ENCODE data around the gene STEAP1B.

The STEAP1B gene

GRCh38 chr7:22390516-22390915, 109.5 kb downstream of the STEAP1B start:
- no peak for TF ChIP-seq FOXM1 (IDR thresholded peaks at IDR 0.05; ENCODE audit: borderline replicate concordance, low read depth)
- TF ChIP-seq EGR1 (IDR thresholded peaks at IDR 0.05) = no peak
- no peak for TF ChIP-seq MAX (IDR thresholded peaks at IDR 0.05)
- TF ChIP-seq RAD21 (IDR thresholded peaks at IDR 0.05; ENCODE audit: low read depth) = no peak
- TF ChIP-seq EP300 (IDR thresholded peaks at IDR 0.05; ENCODE audit: borderline replicate concordance) = no peak
- no peak for TF ChIP-seq USF1 (IDR thresholded peaks at IDR 0.05)
- TF ChIP-seq NFIC (IDR thresholded peaks at IDR 0.05) = no peak
- no peak for TF ChIP-seq CREB1 (IDR thresholded peaks at IDR 0.05; ENCODE audit: low read depth)
- no peak for TF ChIP-seq TEAD4 (IDR thresholded peaks at IDR 0.05)

- TF ChIP-seq USF1 (IDR thresholded peaks at IDR 0.05) (no peak), FOXM1 (IDR thresholded peaks at IDR 0.05; ENCODE audit: borderline replicate concordance, low read depth) (no peak), YY1 (IDR thresholded peaks at IDR 0.05; ENCODE audit: low read depth) (no peak), CREB1 (IDR thresholded peaks at IDR 0.05; ENCODE audit: low read depth) (no peak), ZBTB7A (IDR thresholded peaks at IDR 0.05; ENCODE audit: low read depth) (no peak), MAX (IDR thresholded peaks at IDR 0.05) (no peak), TAF1 (IDR thresholded peaks at IDR 0.05; ENCODE audit: low read depth) (no peak), RAD21 (IDR thresholded peaks at IDR 0.05; ENCODE audit: low read depth) (no peak), TCF12 (IDR thresholded peaks at IDR 0.05; ENCODE audit: low read depth) (no peak), NFIC (IDR thresholded peaks at IDR 0.05) (no peak), EGR1 (IDR thresholded peaks at IDR 0.05) (no peak), EP300 (IDR thresholded peaks at IDR 0.05; ENCODE audit: borderline replicate concordance) (no peak)
Observed at GRCh38 chr7:22389892-22390291, 110.1 kb downstream of the STEAP1B start.

GRCh38 chr7:22387583-22387982, 112.4 kb downstream of the STEAP1B start:
- TF ChIP-seq RAD21 (IDR thresholded peaks at IDR 0.05; ENCODE audit: low read depth) = no peak
- no peak for TF ChIP-seq USF1 (IDR thresholded peaks at IDR 0.05)
- TF ChIP-seq EGR1 (IDR thresholded peaks at IDR 0.05) = no peak
- TF ChIP-seq MAX (IDR thresholded peaks at IDR 0.05) = no peak
- no peak for TF ChIP-seq YY1 (IDR thresholded peaks at IDR 0.05; ENCODE audit: low read depth)
- TF ChIP-seq CEBPB (IDR thresholded peaks at IDR 0.05) = no peak
- no peak for TF ChIP-seq TCF12 (IDR thresholded peaks at IDR 0.05; ENCODE audit: low read depth)
- no peak for TF ChIP-seq REST (IDR thresholded peaks at IDR 0.05; ENCODE audit: low read depth)
- TF ChIP-seq CREB1 (IDR thresholded peaks at IDR 0.05; ENCODE audit: low read depth) = no peak
- TF ChIP-seq ZBTB7A (IDR thresholded peaks at IDR 0.05; ENCODE audit: low read depth) = no peak
- TF ChIP-seq EP300 (IDR thresholded peaks at IDR 0.05; ENCODE audit: borderline replicate concordance) = no peak
- no peak for TF ChIP-seq TEAD4 (IDR thresholded peaks at IDR 0.05)
- no peak for TF ChIP-seq NFIC (IDR thresholded peaks at IDR 0.05)
- TF ChIP-seq TAF1 (IDR thresholded peaks at IDR 0.05; ENCODE audit: low read depth) = no peak
- TF ChIP-seq FOXM1 (IDR thresholded peaks at IDR 0.05; ENCODE audit: borderline replicate concordance, low read depth) = no peak

- TF ChIP-seq TCF12 (IDR thresholded peaks at IDR 0.05; ENCODE audit: low read depth) = no peak
- no peak for TF ChIP-seq NFIC (IDR thresholded peaks at IDR 0.05)
- no peak for TF ChIP-seq YY1 (IDR thresholded peaks at IDR 0.05; ENCODE audit: low read depth)
- no peak for TF ChIP-seq TAF1 (IDR thresholded peaks at IDR 0.05; ENCODE audit: low read depth)
- TF ChIP-seq REST (IDR thresholded peaks at IDR 0.05; ENCODE audit: low read depth) = no peak
Observed at GRCh38 chr7:22386865-22387264, 113.1 kb downstream of the STEAP1B start.

- TF ChIP-seq FOXM1 (IDR thresholded peaks at IDR 0.05; ENCODE audit: borderline replicate concordance, low read depth) = no peak
- no peak for TF ChIP-seq EGR1 (IDR thresholded peaks at IDR 0.05)
- no peak for TF ChIP-seq RAD21 (IDR thresholded peaks at IDR 0.05; ENCODE audit: low read depth)
- TF ChIP-seq NFIC (IDR thresholded peaks at IDR 0.05) = no peak
- TF ChIP-seq EP300 (IDR thresholded peaks at IDR 0.05; ENCODE audit: borderline replicate concordance) = no peak
- TF ChIP-seq CREB1 (IDR thresholded peaks at IDR 0.05; ENCODE audit: low read depth) = no peak
- TF ChIP-seq TAF1 (IDR thresholded peaks at IDR 0.05; ENCODE audit: low read depth) = no peak
- no peak for TF ChIP-seq REST (IDR thresholded peaks at IDR 0.05; ENCODE audit: low read depth)
- TF ChIP-seq TEAD4 (IDR thresholded peaks at IDR 0.05) = no peak
- no peak for TF ChIP-seq TCF12 (IDR thresholded peaks at IDR 0.05; ENCODE audit: low read depth)
- TF ChIP-seq YY1 (IDR thresholded peaks at IDR 0.05; ENCODE audit: low read depth) = no peak
- no peak for TF ChIP-seq ZBTB7A (IDR thresholded peaks at IDR 0.05; ENCODE audit: low read depth)
- TF ChIP-seq CEBPB (IDR thresholded peaks at IDR 0.05) = no peak
Observed at GRCh38 chr7:22386206-22386858, 113.7 kb downstream of the STEAP1B start.

Measured in Ishikawa (cell line).